NCI-H1092 (cell line): ENCODE measurements around the gene KIF6.

Experiments
- DNase-seq: peaks from one replicate; lab custom pipeline; 2025; lab: John Stamatoyannopoulos, UW

KIF6 gene

DNA sequence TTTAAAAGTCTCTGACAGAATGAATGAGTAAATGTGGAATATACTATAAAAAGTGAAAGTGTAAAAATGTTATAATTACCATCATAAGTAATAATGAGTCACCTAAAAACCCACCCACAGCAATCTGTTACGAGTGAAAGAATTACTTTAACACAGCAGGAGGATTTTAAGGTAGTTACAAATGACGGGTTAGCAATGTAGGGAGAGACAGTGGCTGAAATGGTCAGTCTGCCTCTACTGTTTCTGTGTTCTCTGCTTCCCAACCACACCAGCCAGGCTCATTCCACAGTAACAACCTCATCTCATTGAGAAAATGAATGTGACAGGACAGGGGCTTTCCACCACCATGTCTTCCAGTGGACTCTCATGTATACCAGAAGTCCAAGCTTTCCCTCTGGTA, 278.3 kb downstream of the KIF6 start:
- DNase-seq = no peak

GRCh38 chr6:39445667-39446066, 279.5 kb downstream of the KIF6 start:
- no peak for DNase-seq

GRCh38 chr6:39444479-39445019, 280.7 kb downstream of the KIF6 start:
- no peak for DNase-seq

DNA sequence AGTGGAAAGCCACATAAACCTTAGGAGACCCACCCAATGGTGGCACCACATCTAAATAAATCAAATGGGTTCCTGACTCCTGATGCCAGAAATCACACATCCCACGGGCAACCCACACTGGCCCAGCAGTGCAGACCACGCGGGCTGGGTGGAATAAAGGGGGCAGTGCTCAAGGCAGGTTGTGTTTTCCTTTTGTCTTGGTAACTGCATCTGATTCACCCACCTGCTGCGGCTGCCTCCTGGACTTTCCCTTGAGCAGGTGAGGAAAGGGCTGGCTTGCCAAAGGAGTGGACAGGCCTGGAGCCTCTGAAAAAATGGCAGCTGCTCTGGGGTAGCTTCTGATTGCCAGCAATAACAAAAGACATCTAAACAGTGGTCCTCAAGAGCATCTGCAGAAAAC, 283.2 kb downstream of the KIF6 start:
- DNase-seq = no peak

DNA sequence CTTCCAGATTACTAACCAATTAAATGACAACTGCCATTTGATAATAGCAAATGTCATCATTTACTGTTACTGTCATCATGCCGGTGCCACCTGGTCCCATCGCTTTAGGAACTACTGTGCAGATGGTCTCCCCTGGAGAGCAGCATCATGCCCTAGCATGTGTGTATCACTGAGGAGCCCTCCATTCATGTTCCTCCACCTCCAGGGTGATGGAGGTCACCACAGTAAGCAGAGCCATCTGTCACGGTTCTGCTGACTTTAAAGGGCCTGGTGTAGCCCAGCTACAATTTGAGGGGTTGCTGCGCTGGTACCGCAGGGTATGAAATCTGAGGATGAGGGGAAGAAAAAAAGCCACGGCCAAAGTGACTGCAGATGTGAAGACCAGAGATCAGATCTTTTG, 283.9 kb downstream of the KIF6 start:
- no peak for DNase-seq

GRCh38 chr6:39440039-39440426, 285.2 kb downstream of the KIF6 start:
- no peak for DNase-seq

- DNase-seq = no peak
These were observed 285.7 kb downstream of the KIF6 start for GRCh38 chr6:39439342-39440038.

GRCh38 chr6:39433630-39434029, 291.6 kb downstream of the KIF6 start:
- no peak for DNase-seq

- DNase-seq = no peak
These were observed 292.7 kb downstream of the KIF6 start for GRCh38 chr6:39432330-39433025.

GRCh38 chr6:39430871-39431523, 294.2 kb downstream of the KIF6 start:
- peak; percentile 39 for DNase-seq

DNA sequence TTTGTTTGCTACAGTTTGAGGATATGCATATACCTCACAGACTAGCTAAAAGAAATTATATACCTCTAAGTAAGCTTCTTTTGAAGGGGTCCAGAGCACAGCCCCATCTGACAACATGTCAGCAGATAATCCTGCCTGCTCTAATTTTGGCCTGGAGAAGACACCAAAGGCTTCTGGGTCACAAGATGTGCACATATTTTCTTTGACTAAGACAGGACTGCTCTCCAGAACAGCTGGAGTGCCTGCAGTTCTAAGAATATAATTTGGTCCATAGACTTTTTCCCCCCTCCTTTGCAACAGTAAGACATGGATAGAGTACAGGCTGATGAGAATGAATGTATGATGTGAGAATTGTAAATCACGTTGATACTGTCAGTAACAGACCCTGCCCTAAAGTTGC, 294.8 kb downstream of the KIF6 start:
- DNase-seq = no peak

DNA sequence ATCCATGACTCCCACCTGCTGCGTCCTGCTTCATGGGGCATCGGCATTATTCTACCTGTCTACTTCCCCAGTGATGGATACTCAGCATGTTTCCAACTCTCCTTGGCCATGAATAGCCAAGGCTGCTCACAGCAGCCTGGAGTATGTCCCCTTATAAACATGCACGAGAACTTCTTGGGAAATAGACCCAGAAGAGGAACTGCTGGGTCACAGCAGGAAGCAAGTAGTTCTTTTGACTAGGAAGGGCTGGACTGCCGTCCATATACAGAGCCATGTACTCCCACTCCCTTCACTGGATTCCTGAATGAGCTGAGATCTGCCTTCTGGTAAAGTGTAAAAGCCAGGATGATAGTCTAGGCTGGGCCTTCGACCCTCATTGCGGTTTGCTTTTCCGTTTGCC, 296.4 kb downstream of the KIF6 start:
- no peak for DNase-seq

DNA sequence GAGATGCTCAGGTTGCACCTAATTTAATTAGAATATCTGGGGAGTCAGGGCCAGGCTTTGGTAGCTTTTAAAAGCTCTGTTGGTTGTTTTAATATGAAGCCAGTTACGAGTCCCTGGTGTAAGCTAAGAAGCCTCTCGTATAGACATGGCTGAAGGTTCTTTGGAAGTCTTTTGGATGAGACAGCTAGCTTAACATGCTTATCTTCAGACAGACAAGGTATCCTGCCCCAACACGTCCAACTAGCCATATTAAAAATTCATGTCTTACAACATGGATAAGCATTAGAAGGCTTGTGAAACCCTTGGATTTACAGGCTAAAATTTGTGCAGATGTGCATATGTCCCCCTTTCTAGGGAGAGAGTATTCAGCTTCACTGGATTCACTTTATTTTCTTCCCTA, 297.1 kb downstream of the KIF6 start:
- no peak for DNase-seq

GRCh38 chr6:39426073-39426456, 299.1 kb downstream of the KIF6 start:
- no peak for DNase-seq

DNA sequence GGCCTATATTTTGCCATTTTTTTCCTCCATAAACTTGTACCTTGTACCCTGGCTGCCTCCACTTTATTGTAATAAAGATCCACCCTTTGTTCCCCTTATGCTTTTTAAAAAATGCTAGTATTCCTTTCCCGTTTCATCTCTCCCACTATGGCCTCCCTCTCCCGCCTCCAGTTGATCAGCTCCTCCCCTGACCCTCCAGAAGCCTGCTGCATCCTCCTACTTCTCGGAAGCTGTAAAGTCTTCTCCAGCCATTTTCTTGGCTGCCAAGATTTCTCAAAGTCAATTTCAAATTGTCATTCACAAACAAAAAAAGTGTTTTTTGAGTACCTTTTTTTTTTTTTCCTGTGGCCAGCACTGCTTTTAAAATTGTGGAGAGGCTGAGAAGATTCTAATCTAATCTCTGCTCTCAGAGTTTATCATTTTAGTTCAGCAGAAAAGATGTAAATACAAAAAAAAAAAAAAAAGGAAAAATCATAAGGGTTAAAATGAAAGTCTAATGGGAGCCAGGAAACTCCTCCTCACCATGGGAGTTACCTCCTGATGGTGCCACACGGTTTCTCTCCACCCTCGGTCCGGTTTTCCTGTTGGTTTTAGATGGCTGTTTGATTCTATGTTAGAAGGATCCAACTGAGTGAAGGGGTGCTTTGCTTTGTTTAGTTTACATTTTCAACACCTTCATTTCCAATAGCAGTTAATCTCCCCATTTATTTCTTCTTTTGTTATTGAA, 299.7 kb downstream of the KIF6 start:
- no peak for DNase-seq

DNA sequence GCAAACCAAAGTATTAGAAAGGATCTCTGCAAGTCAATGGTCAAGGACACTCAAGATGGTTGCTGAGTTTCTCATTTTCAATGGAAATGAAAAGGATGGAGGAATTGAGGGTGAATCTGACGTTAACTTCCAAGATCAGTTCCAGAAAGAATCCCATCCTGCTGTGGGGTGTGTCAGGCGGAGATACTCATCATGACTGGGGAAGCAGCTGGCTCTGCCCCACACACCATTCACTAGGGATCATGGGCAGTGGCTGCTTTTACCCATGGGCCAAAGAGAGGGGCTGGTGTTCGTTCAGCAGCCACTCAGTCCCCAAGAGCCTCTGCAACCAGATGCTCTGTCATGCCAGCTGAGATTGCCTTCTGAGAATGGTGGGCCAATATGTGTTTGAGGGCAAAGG, 300.4 kb downstream of the KIF6 start:
- no peak for DNase-seq

GRCh38 chr6:39422238-39422637, 303.0 kb downstream of the KIF6 start:
- no peak for DNase-seq

GRCh38 chr6:39421383-39422225, 303.6 kb downstream of the KIF6 start:
- DNase-seq = no peak

DNA sequence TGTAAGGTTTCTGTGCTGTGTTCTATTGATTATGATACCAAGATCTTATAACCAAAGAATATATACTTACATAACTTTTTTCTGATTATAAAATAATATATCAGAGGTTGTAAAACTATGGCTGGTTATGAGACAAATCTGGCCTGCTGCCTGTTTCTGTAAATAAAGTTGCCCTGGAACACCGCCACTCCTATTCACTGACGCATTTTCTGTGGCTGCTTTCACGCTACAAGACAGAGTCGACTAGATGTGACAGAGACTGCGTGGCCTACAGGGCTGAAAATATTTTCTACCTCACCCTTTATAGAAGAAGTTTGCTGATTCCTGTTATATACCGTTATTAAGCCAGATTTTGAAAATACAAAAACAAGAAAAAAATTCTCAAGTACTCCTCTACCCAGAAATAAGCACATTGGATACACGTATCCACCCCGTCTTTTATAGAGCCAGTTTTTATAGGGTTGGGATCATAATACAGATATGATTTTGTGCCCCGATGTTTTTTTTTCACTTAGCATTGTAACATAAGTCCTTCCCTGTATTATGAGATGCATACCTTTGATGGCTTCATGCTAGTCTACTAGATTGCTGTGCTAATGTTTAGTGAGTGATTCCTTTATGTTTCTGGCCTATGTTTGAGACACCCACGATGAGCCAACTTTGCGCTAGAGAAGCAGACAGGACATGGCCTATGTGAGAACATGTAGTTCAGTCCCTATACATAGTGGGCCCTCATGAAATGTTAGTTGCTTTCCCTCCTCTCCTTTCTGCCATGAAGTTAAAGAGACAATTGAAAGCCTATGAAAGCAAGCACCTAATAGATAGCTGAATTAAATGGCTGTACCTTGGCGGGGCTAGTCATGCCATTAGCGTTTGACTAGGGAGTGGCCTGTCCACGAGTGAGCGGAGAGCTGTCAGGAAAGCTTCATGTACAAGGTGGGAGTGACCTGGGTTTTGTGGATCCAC, 304.6 kb downstream of the KIF6 start:
- no peak for DNase-seq

GRCh38 chr6:39419607-39420006, 305.6 kb downstream of the KIF6 start:
- no peak for DNase-seq
